SK-N-SH treated with all-trans-retinoic acid at 6 μM for 48 hours (cell line): ENCODE results near the gene RBM47.

Experiments
- ARNTL ChIP-seq: fragments of 450-650 bp; formaldehyde crosslinking; IDR thresholded peaks from 2 replicates; pipeline ENCODE4 v1.5.0; 2020; ENCODE audit warnings: low read depth, mild to moderate bottlenecking, moderate library complexity, borderline replicate concordance
- CSRNP3 ChIP-seq: fragments of 250-450 bp; sonication (Bioruptor Pico); IDR thresholded peaks from 2 replicates; pipeline ENCODE4 v1.5.1; 2021; ENCODE audit warnings: mild to moderate bottlenecking, moderate library complexity
- OSR1 ChIP-seq: fragments of 250-450 bp; sonication (Bioruptor Pico); IDR thresholded peaks from 2 replicates; pipeline ENCODE4 v1.8.0; 2022; ENCODE audit warnings: moderate library complexity, mild to moderate bottlenecking, inconsistent platforms
- PATZ1 ChIP-seq: fragments of 250-450 bp; sonication (Bioruptor Pico); IDR thresholded peaks from 2 replicates; pipeline ENCODE4 v1.8.0; 2020; ENCODE audit warnings: mild to moderate bottlenecking, moderate library complexity, borderline replicate concordance
- SNAI2 ChIP-seq: fragments of 250-450 bp; sonication (Bioruptor Pico); IDR thresholded peaks from 2 replicates; pipeline ENCODE4 v1.5.0; 2020; ENCODE audit warnings: mild to moderate bottlenecking, moderate library complexity
- TOX ChIP-seq: fragments of 250-450 bp; sonication (Bioruptor Pico); IDR thresholded peaks from 2 replicates; pipeline ENCODE4 v1.8.0; 2021; ENCODE audit warnings: mild to moderate bottlenecking, moderate library complexity, borderline replicate concordance
- ZFP30 ChIP-seq: fragments of 450-650 bp; formaldehyde crosslinking; IDR thresholded peaks from 2 replicates; pipeline ENCODE4 v1.5.0; 2022; ENCODE audit warnings: mild to moderate bottlenecking, moderate library complexity
- ZNF565 ChIP-seq: fragments of 450-650 bp; formaldehyde crosslinking; conservative IDR thresholded peaks from 2 replicates; pipeline ENCODE4 v1.5.0; 2020; ENCODE audit warnings: low read depth, mild to moderate bottlenecking, moderate library complexity
- ZNF70 ChIP-seq: fragments of 450-650 bp; formaldehyde crosslinking; IDR thresholded peaks from 2 replicates; pipeline ENCODE4 v1.5.0; 2020; ENCODE audit warnings: mild to moderate bottlenecking, moderate library complexity

- TF ChIP-seq ZFP30 (CRISPR knock-in tag) (no peak), OSR1 (CRISPR knock-in tag) (no peak), ARNTL (CRISPR knock-in tag) (no peak), PATZ1 (CRISPR knock-in tag) (no peak), SNAI2 (CRISPR knock-in tag) (no peak), ZNF565 (CRISPR knock-in tag) (no peak), CSRNP3 (CRISPR knock-in tag) (no peak), ZNF70 (no peak), TOX (no peak)
Measured at GRCh38 chr4:40665842-40666241, 36.2 kb upstream of the RBM47 start.
